Measurements from ENCODE around the gene RASSF8. TPM values are rescaled to one million over a fixed set of nuclear protein-coding genes. Genes with fewer than 3 reads are reported as not detected.

RASSF8 gene
- total RNA-seq, 3 donors from 2014 or later (not counting 1 experiment from before 2014, with no cell fraction given), result 0.35 to 1.3 (median 1.2) TPM

- Histone ChIP-seq H3K9me3 (ENCODE audit: control insufficient read depth, insufficient read depth, low read length) (no peaks in the 10 kb centered on the region), H3K27ac (ENCODE audit: low read length) (no peak overlapping the region), H3K27me3 (ENCODE audit: control insufficient read depth, insufficient read depth, low read length) (no peaks in the 10 kb centered on the region), H3K4me3 (ENCODE audit: low read length) (no peak overlapping the region), H3K4me1 (ENCODE audit: control insufficient read depth, insufficient read depth, low read length) (no peaks in the 10 kb centered on the region), H3K36me3 (ENCODE audit: control insufficient read depth, insufficient read depth, low read length) (no peaks in the 10 kb centered on the region)
- DNase-seq (no peak), ATAC-seq (no peak)
- H3K27me3 Mint-ChIP-seq (ENCODE audit: low read depth in 2 of 2), result peaks cover 0 to 6% of the 10 kb centered on the region in 2 donors
- intact Hi-C loops (cut with micrococcal nuclease), result no loop called here
- no peaks in the 10 kb centered on the region for H3K36me3 Mint-ChIP-seq
- TF ChIP-seq CTCF (IDR thresholded peaks at IDR 0.05), result no peak
- H3K4me1 Mint-ChIP-seq, result no peaks in the 10 kb centered on the region
- no peaks in the 10 kb centered on the region for H3K9me3 Mint-ChIP-seq
- no peak overlapping the region for H3K4me3 Mint-ChIP-seq
- no peak overlapping the region for H3K27ac Mint-ChIP-seq
Observed at GRCh38 chr12:26027401-26027800, 68.9 kb downstream of the RASSF8 start.

GRCh38 chr12:26028953-26029735, 70.7 kb downstream of the RASSF8 start:
- Histone ChIP-seq H3K4me1 (ENCODE audit: control insufficient read depth, insufficient read depth, low read length) (no peaks in the 10 kb centered on the region), H3K27me3 (ENCODE audit: control insufficient read depth, insufficient read depth, low read length) (no peaks in the 10 kb centered on the region), H3K27ac (ENCODE audit: low read length) (no peak overlapping the region), H3K4me3 (ENCODE audit: low read length) (no peak overlapping the region), H3K36me3 (ENCODE audit: control insufficient read depth, insufficient read depth, low read length) (no peaks in the 10 kb centered on the region), H3K9me3 (ENCODE audit: control insufficient read depth, insufficient read depth, low read length) (no peaks in the 10 kb centered on the region)
- Mint-ChIP-seq H3K36me3 (no peaks in the 10 kb centered on the region), H3K9me3 (no peaks in the 10 kb centered on the region), H3K27ac (no peak overlapping the region), H3K4me1 (no peaks in the 10 kb centered on the region), H3K4me3 (no peak overlapping the region), H3K27me3 (ENCODE audit: low read depth in 2 of 2) (peaks cover 0 to 7% of the 10 kb centered on the region in 2 donors)
- WGBS (ENCODE audit: insufficient coverage), result 66% methylated on average over 3 of the region's 4 CpGs
- intact Hi-C loops (cut with micrococcal nuclease), result loop anchor here (1.0 kb wide), 1 partner anchor 593 kb away; no protein-coding TSS in a partner anchor
- peak in 1 of 2 donors; percentile 54 for DNase-seq
- TF ChIP-seq CTCF (IDR thresholded peaks at IDR 0.05), result peak; percentile 52
- peak in 1 of 3 donors; percentile 36 for ATAC-seq

GRCh38 chr12:26029736-26030022, 71.2 kb downstream of the RASSF8 start:
- H3K27me3 Mint-ChIP-seq (ENCODE audit: low read depth in 2 of 2), result peaks cover 0 to 7% of the 10 kb centered on the region in 2 donors
- no peak overlapping the region for H3K4me3 Mint-ChIP-seq
- no peaks in the 10 kb centered on the region for H3K4me1 ChIP-seq (ENCODE audit: control insufficient read depth, insufficient read depth, low read length)
- H3K27ac ChIP-seq (ENCODE audit: low read length), result no peak overlapping the region
- H3K36me3 Mint-ChIP-seq, result no peaks in the 10 kb centered on the region
- H3K9me3 ChIP-seq (ENCODE audit: control insufficient read depth, insufficient read depth, low read length), result no peaks in the 10 kb centered on the region
- H3K36me3 ChIP-seq (ENCODE audit: control insufficient read depth, insufficient read depth, low read length), result no peaks in the 10 kb centered on the region
- no peaks in the 10 kb centered on the region for H3K9me3 Mint-ChIP-seq
- no peaks in the 10 kb centered on the region for H3K4me1 Mint-ChIP-seq
- H3K4me3 ChIP-seq (ENCODE audit: low read length), result no peak overlapping the region
- 100% methylated on average over 2 of the region's 3 CpGs for WGBS (ENCODE audit: insufficient coverage)
- intact Hi-C loops (cut with micrococcal nuclease), result loop anchor here (1.0 kb wide), 1 partner anchor 593 kb away; no protein-coding TSS in a partner anchor
- no peak for TF ChIP-seq CTCF (IDR thresholded peaks at IDR 0.05)
- H3K27ac Mint-ChIP-seq, result no peak overlapping the region
- ATAC-seq, result no peak
- H3K27me3 ChIP-seq (ENCODE audit: control insufficient read depth, insufficient read depth, low read length), result no peaks in the 10 kb centered on the region
- DNase-seq, result no peak

GRCh38 chr12:26030371-26030770, 71.9 kb downstream of the RASSF8 start:
- no peak for TF ChIP-seq CTCF (IDR thresholded peaks at IDR 0.05)
- Mint-ChIP-seq H3K9me3 (no peaks in the 10 kb centered on the region), H3K4me1 (no peaks in the 10 kb centered on the region), H3K27ac (no peak overlapping the region), H3K4me3 (no peak overlapping the region), H3K36me3 (no peaks in the 10 kb centered on the region), H3K27me3 (ENCODE audit: low read depth in 2 of 2) (peaks cover 0 to 7% of the 10 kb centered on the region in 2 donors)
- H3K36me3 ChIP-seq (ENCODE audit: control insufficient read depth, insufficient read depth, low read length), result no peaks in the 10 kb centered on the region
- intact Hi-C loops (cut with micrococcal nuclease), result no loop called here
- no peaks in the 10 kb centered on the region for H3K4me1 ChIP-seq (ENCODE audit: control insufficient read depth, insufficient read depth, low read length)
- no peak overlapping the region for H3K4me3 ChIP-seq (ENCODE audit: low read length)
- 92% methylated on average over 2 of the region's 3 CpGs for WGBS (ENCODE audit: insufficient coverage)
- no peaks in the 10 kb centered on the region for H3K9me3 ChIP-seq (ENCODE audit: control insufficient read depth, insufficient read depth, low read length)
- DNase-seq (no peak), ATAC-seq (no peak)
- no peak overlapping the region for H3K27ac ChIP-seq (ENCODE audit: low read length)
- H3K27me3 ChIP-seq (ENCODE audit: control insufficient read depth, insufficient read depth, low read length), result no peaks in the 10 kb centered on the region

All from natural killer cell (primary cell).